ENCODE data around the gene CAMKMT. TPM values are rescaled to one million over a fixed set of nuclear protein-coding genes. Genes with fewer than 3 reads are reported as not detected.

CAMKMT gene
- total and polyA plus RNA-seq, 2 donors (not counting 1 experiment from before 2014, with no cell fraction given): 6.2 to 23.3 TPM

DNA sequence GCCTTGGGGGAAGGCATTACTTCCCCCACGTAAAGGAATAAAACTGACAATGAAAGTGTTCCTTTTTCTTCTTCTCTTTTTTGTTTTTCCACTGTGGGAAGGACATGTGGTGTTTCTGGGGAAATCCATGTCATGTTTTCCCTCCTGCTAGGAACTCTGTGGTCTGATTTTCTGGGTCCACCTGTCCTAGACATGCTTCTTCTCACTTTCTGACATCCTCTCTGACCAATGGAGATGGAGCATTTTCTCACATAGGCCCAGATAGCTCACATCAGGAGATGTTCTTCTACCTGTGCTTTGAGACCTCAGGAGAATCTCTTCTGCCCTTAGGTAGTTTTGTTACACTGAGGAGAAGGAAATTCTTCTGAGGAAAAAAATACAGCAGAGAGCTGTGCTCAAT is 327.8 kb downstream of the CAMKMT start:
- Mint-ChIP-seq H3K4me3 (no peak overlapping the region), H3K9me3 (ENCODE audit: insufficient read depth) (no peaks in the 10 kb centered on the region), H3K27me3 (no peaks in the 10 kb centered on the region), H3K27ac (no peak overlapping the region), H3K4me1 (peaks cover 7% of the 10 kb centered on the region)
- Histone ChIP-seq H2AFZ (ENCODE audit: insufficient read depth, low read depth, low read length, poor library complexity, severe bottlenecking) (no peak overlapping the region), H3K9ac (ENCODE audit: low read length) (no peak overlapping the region), H3K4me2 (replicated peaks; ENCODE audit: low read depth, low read length, poor library complexity, severe bottlenecking) (no peak overlapping the region), H3K27me3 (replicated peaks in 1 of 4; ENCODE audit: control extremely low read depth in 1 of 4, control insufficient read depth in 3 of 4, insufficient read depth in 4 of 4, low read length in 3 of 4) (no peaks in the 10 kb centered on the region), H3K79me2 (ENCODE audit: control insufficient read depth, insufficient read depth, low read length) (no peaks in the 10 kb centered on the region), H3K36me3 (replicated peaks in 1 of 2; ENCODE audit: control extremely low read depth in 1 of 2, control insufficient read depth in 1 of 2, extremely low read depth in 1 of 2, insufficient read depth in 2 of 2, low read length in 1 of 2) (no peaks in the 10 kb centered on the region), H3K27ac (ENCODE audit: low read length in 2 of 2) (no peak overlapping the region), H4K20me1 (ENCODE audit: control insufficient read depth, insufficient read depth, low read length, poor library complexity, severe bottlenecking) (no peaks in the 10 kb centered on the region), H3K9me3 (ENCODE audit: control extremely low read depth in 1 of 3, control insufficient read depth in 2 of 3, insufficient read depth in 1 of 3, low read length in 2 of 3) (no peaks in the 10 kb centered on the region), H3K4me1 (ENCODE audit: control insufficient read depth in 2 of 2, insufficient read depth in 2 of 2, low read length in 2 of 2) (peaks cover 2 to 3% of the 10 kb centered on the region in 2 donors), H3K4me3 (ENCODE audit: control extremely low read depth in 1 of 5, extremely low read depth in 1 of 5, insufficient read depth in 1 of 5, low read depth in 2 of 5, low read length in 4 of 5) (no peak overlapping the region)
- ChIA-PET CTCF (no interaction called here), POLR2A (no interaction called here)
- intact Hi-C loops (cut with micrococcal nuclease): no loop called here
- TF ChIP-seq, protein P1, sequence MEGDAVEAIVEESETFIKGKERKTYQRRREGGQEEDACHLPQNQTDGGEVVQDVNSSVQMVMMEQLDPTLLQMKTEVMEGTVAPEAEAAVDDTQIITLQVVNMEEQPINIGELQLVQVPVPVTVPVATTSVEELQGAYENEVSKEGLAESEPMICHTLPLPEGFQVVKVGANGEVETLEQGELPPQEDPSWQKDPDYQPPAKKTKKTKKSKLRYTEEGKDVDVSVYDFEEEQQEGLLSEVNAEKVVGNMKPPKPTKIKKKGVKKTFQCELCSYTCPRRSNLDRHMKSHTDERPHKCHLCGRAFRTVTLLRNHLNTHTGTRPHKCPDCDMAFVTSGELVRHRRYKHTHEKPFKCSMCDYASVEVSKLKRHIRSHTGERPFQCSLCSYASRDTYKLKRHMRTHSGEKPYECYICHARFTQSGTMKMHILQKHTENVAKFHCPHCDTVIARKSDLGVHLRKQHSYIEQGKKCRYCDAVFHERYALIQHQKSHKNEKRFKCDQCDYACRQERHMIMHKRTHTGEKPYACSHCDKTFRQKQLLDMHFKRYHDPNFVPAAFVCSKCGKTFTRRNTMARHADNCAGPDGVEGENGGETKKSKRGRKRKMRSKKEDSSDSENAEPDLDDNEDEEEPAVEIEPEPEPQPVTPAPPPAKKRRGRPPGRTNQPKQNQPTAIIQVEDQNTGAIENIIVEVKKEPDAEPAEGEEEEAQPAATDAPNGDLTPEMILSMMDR (IDR thresholded peaks at IDR 0.05): no peak
- TF ChIP-seq EZH2 (IDR thresholded peaks at IDR 0.05; ENCODE audit: borderline replicate concordance, insufficient read depth, low read depth, low read length, poor library complexity, severe bottlenecking): no peak
- no CpG with 5 or more reads among the region's 1 CpG for WGBS (ENCODE audit: insufficient coverage)
- ATAC-seq (ENCODE audit: low read depth) (no peak), DNase-seq (no peak)

DNA sequence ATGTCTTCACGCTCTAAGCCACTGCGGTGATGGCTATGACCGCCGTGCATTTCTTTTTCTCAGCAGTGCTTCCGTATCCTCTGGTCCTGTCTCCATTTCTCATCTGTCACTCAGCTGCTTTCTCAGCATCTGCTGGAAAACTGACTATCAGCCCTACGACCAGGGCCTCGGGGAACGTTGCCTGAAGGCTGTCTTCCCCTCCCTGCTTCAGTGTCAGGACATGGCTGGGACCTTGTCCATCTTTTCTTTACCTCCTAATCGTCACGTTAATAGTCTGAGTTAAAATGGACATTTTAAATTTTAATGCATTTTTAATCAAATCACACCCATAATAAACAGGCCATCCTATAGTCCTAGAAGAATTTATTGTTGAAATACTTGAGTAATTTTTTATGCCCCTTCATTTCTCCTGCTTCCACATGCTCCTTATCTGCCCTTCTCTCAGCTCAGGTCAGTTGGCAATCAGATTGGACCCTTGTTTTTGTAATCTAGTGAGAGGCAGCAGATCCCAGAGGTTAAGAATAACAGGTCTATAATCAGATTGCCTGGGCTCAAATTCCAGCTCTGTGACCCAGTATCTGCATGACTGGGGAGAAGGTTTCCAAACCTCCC is 329.5 kb downstream of the CAMKMT start:
- Mint-ChIP-seq H3K9me3 (ENCODE audit: insufficient read depth) (no peaks in the 10 kb centered on the region), H3K4me3 (no peak overlapping the region), H3K4me1 (peaks cover 4% of the 10 kb centered on the region), H3K27me3 (no peaks in the 10 kb centered on the region), H3K27ac (no peak overlapping the region)
- Histone ChIP-seq H3K79me2 (ENCODE audit: control insufficient read depth, insufficient read depth, low read length) (no peaks in the 10 kb centered on the region), H3K27me3 (replicated peaks in 1 of 4; ENCODE audit: control extremely low read depth in 1 of 4, control insufficient read depth in 3 of 4, insufficient read depth in 4 of 4, low read length in 3 of 4) (no peaks in the 10 kb centered on the region), H3K27ac (ENCODE audit: low read length in 2 of 2) (no peak overlapping the region), H3K4me2 (replicated peaks; ENCODE audit: low read depth, low read length, poor library complexity, severe bottlenecking) (no peak overlapping the region), H4K20me1 (ENCODE audit: control insufficient read depth, insufficient read depth, low read length, poor library complexity, severe bottlenecking) (no peaks in the 10 kb centered on the region), H2AFZ (ENCODE audit: insufficient read depth, low read depth, low read length, poor library complexity, severe bottlenecking) (no peak overlapping the region), H3K4me3 (ENCODE audit: control extremely low read depth in 1 of 5, extremely low read depth in 1 of 5, insufficient read depth in 1 of 5, low read depth in 2 of 5, low read length in 4 of 5) (no peak overlapping the region), H3K4me1 (ENCODE audit: control insufficient read depth in 2 of 2, insufficient read depth in 2 of 2, low read length in 2 of 2) (peaks cover 2 to 3% of the 10 kb centered on the region in 2 donors), H3K36me3 (replicated peaks in 1 of 2; ENCODE audit: control extremely low read depth in 1 of 2, control insufficient read depth in 1 of 2, extremely low read depth in 1 of 2, insufficient read depth in 2 of 2, low read length in 1 of 2) (no peaks in the 10 kb centered on the region), H3K9me3 (ENCODE audit: control extremely low read depth in 1 of 3, control insufficient read depth in 2 of 3, insufficient read depth in 1 of 3, low read length in 2 of 3) (no peaks in the 10 kb centered on the region), H3K9ac (ENCODE audit: low read length) (no peak overlapping the region)
- intact Hi-C loops (cut with micrococcal nuclease): no loop called here
- TF ChIP-seq, protein P1 (IDR thresholded peaks at IDR 0.05): no peak
- no peak for TF ChIP-seq EZH2 (IDR thresholded peaks at IDR 0.05; ENCODE audit: borderline replicate concordance, insufficient read depth, low read depth, low read length, poor library complexity, severe bottlenecking)
- ATAC-seq (ENCODE audit: low read depth): no peak
- 99% methylated on average over 7 of the region's 10 CpGs for WGBS (ENCODE audit: insufficient coverage)
- DNase-seq: no peak
- CTCF ChIA-PET: interaction anchor here (1.1 kb wide), 1 partner anchor 212 kb away, joined by 4 read pairs; no protein-coding TSS in a partner anchor
- POLR2A ChIA-PET: no interaction called here

Data from B cell (primary cell).